Spleen (tissue), 7 donors: ENCODE measurements around the gene ANXA4.

Experiments
- CTCF ChIP-seq, 11 experiments: fragments of 200-600 bp in 7 of 11; fragments of 450-650 bp in 4 of 11; sonication (generic) in 4 of 11; IDR thresholded peaks in 8 of 11; conservative IDR thresholded peaks in 3 of 11; 1 replicate in 7 of 11; 2 replicates in 4 of 11; pipeline versions ENCODE4 v1.4.0 to v1.8.0; 2016 to 2021; ENCODE audit warnings: antibody characterized with exemption in 11 of 11, inconsistent platforms in 4 of 11, mild to moderate bottlenecking in 1 of 11
- POLR2AphosphoS5 ChIP-seq, 3 donors: sonication (generic); formaldehyde crosslinking; IDR thresholded peaks; one replicate each; pipeline ENCODE4 v1.5.1; 2017; ENCODE audit warnings: antibody characterized with exemption in 3 of 3
- donor health status: DM: no; HTN: no; CAD: no; lungs with moderate emphysema.
- donor health status: DM: no; HTN: no; CAD: no.
- donor health status: DM: no; HTN: no; CAD: no.

GRCh38 chr2:69829256-69830044 lies 87.5 kb downstream of the ANXA4 start, which contains the start of gene GMCL1:
- TF ChIP-seq POLR2AphosphoS5 (IDR thresholded peaks at IDR 0.05) (peak; percentile 97 to 99 (median 99)), CTCF (IDR thresholded peaks at IDR 0.05 in 8 of 11, conservative IDR thresholded peaks at IDR 0.05 in 3 of 11) (peak in 6 of 11 experiments; percentile 19 to 45 (median 28))
